Activated CD4-positive, alpha-beta T cell treated with anti-CD3 and anti-CD28 coated beads, Interleukin-2, amount 10 ng/mL, durations not matched to agents 24 days and 14 days (primary cell): ENCODE measurements around the gene AZIN2. TPM values are rescaled to one million over a fixed set of nuclear protein-coding genes. Genes with fewer than 3 reads are reported as not detected.
"Not testable (repeated sequence)": the region's sequence is repeated elsewhere in the genome, so short reads cannot be mapped to it uniquely, and the experiment has no call there.

Experiments used
- DNase-seq: peaks from one replicate; pipeline ENCODE4 v3.0.0; 2022
- H3K27ac Mint-ChIP-seq: one replicate; pipeline ENCODE4 v1.8.0; 2022; ENCODE audit warnings: mild to moderate bottlenecking, mixed read lengths
- H3K27me3 Mint-ChIP-seq: one replicate; pipeline ENCODE4 v1.8.0; 2022; ENCODE audit warnings: mixed read lengths
- H3K36me3 Mint-ChIP-seq: one replicate; pipeline ENCODE4 v1.8.0; 2022; ENCODE audit warnings: low read depth, mild to moderate bottlenecking, mixed read lengths
- H3K4me1 Mint-ChIP-seq: one replicate; pipeline ENCODE4 v1.8.0; 2021; ENCODE audit warnings: mixed read lengths
- H3K4me3 Mint-ChIP-seq: one replicate; pipeline ENCODE4 v1.8.0; 2022; ENCODE audit warnings: mild to moderate bottlenecking, moderate library complexity, mixed read lengths
- H3K9me3 Mint-ChIP-seq: one replicate; pipeline ENCODE4 v1.8.0; 2021; ENCODE audit warnings: mixed read lengths
- intact Hi-C: fragments of 100-400 bp; cut with micrococcal nuclease; formaldehyde crosslinking; loops from one replicate; pipeline ENCODE4 v1.15.1; 2023
- total RNA-seq: library from RNA; stranded (reverse); gene quantifications from 2 replicates; pipeline ENCODE4 v1.2.3, GENCODE V29; 2022

Gene AZIN2
- total RNA-seq, 1 donor from 2014 or later = 1.4 TPM

GRCh38 chr1:33047290-33047689 lies 33.7 kb upstream of the AZIN2 start:
- no peak overlapping the region for H3K4me3 Mint-ChIP-seq
- DNase-seq = no peak
- no peak overlapping the region for H3K27ac Mint-ChIP-seq
- H3K27me3 Mint-ChIP-seq = peaks cover 5% of the 10 kb centered on the region
- intact Hi-C loops = no loop called here
- H3K9me3 Mint-ChIP-seq = no peaks in the 10 kb centered on the region
- H3K36me3 Mint-ChIP-seq = peaks cover 2% of the 10 kb centered on the region
- H3K4me1 Mint-ChIP-seq = peaks cover 16% of the 10 kb centered on the region

- H3K27me3 Mint-ChIP-seq = peaks cover 5% of the 10 kb centered on the region
Measured at GRCh38 chr1:33047839-33048305, 33.1 kb upstream of the AZIN2 start.

GRCh38 chr1:33048426-33048825 lies 32.5 kb upstream of the AZIN2 start:
- no peak overlapping the region for H3K4me3 Mint-ChIP-seq
- H3K36me3 Mint-ChIP-seq = peaks cover 2% of the 10 kb centered on the region
- H3K4me1 Mint-ChIP-seq = peaks cover 16% of the 10 kb centered on the region
- no peak overlapping the region for H3K27ac Mint-ChIP-seq
- no peak for DNase-seq
- no peaks in the 10 kb centered on the region for H3K9me3 Mint-ChIP-seq
- intact Hi-C loops = no loop called here
- peaks cover 5% of the 10 kb centered on the region for H3K27me3 Mint-ChIP-seq

More at GRCh38 chr1:33047839-33048305, 33.1 kb upstream of the AZIN2 start:
- no peak overlapping the region for H3K4me3 Mint-ChIP-seq
- H3K4me1 Mint-ChIP-seq = peaks cover 16% of the 10 kb centered on the region
- H3K27ac Mint-ChIP-seq = no peak overlapping the region
- peaks cover 2% of the 10 kb centered on the region for H3K36me3 Mint-ChIP-seq
- DNase-seq = no peak
- no peaks in the 10 kb centered on the region for H3K9me3 Mint-ChIP-seq
- intact Hi-C loops = no loop called here

- Mint-ChIP-seq H3K27me3 (peaks cover 1% of the 10 kb centered on the region), H3K4me3 (no peak overlapping the region), H3K36me3 (peaks cover 2% of the 10 kb centered on the region), H3K4me1 (peaks cover 16% of the 10 kb centered on the region), H3K9me3 (no peaks in the 10 kb centered on the region), H3K27ac (no peak overlapping the region)
- no peak for DNase-seq
- intact Hi-C loops = no loop called here
Measured at GRCh38 chr1:33049371-33049770, 31.6 kb upstream of the AZIN2 start.

GRCh38 chr1:33050221-33051076 lies 30.5 kb upstream of the AZIN2 start:
- DNase-seq = no peak
- Mint-ChIP-seq H3K4me3 (no peak overlapping the region), H3K36me3 (peaks cover 2% of the 10 kb centered on the region), H3K27me3 (peaks cover 1% of the 10 kb centered on the region), H3K4me1 (peaks cover 21% of the 10 kb centered on the region), H3K27ac (no peak overlapping the region), H3K9me3 (no peaks in the 10 kb centered on the region)
- intact Hi-C loops = no loop called here

GRCh38 chr1:33055210-33056008 lies 25.5 kb upstream of the AZIN2 start:
- Mint-ChIP-seq H3K4me3 (no peak overlapping the region), H3K27me3 (peaks cover 4% of the 10 kb centered on the region), H3K36me3 (peaks cover 2% of the 10 kb centered on the region), H3K9me3 (peaks cover 4% of the 10 kb centered on the region), H3K27ac (no peak overlapping the region), H3K4me1 (peaks cover 11% of the 10 kb centered on the region)
- intact Hi-C loops = loop anchor here (1.0 kb wide), 1 partner anchor 122 kb away; no protein-coding TSS in a partner anchor
- peak; percentile 80 for DNase-seq

- intact Hi-C loops = no loop called here
- Mint-ChIP-seq H3K36me3 (no peaks in the 10 kb centered on the region), H3K27me3 (peaks cover 3% of the 10 kb centered on the region), H3K27ac (no peak overlapping the region), H3K4me1 (peaks cover 7% of the 10 kb centered on the region), H3K4me3 (no peak overlapping the region), H3K9me3 (peaks cover 4% of the 10 kb centered on the region)
- DNase-seq = no peak
Measured at GRCh38 chr1:33056426-33056825, 24.5 kb upstream of the AZIN2 start.

- Mint-ChIP-seq H3K4me1 (peaks cover 7% of the 10 kb centered on the region), H3K36me3 (peaks cover 2% of the 10 kb centered on the region), H3K27me3 (peaks cover 3% of the 10 kb centered on the region), H3K27ac (no peak overlapping the region), H3K9me3 (peaks cover 8% of the 10 kb centered on the region), H3K4me3 (no peak overlapping the region)
- intact Hi-C loops = no loop called here
- DNase-seq = no peak
Measured at GRCh38 chr1:33057095-33057494, 23.9 kb upstream of the AZIN2 start.

GRCh38 chr1:33060579-33061083 lies 20.3 kb upstream of the AZIN2 start:
- peaks cover 34% of the 10 kb centered on the region for H3K9me3 Mint-ChIP-seq
- DNase-seq = no peak
- H3K27me3 Mint-ChIP-seq = peaks cover 3% of the 10 kb centered on the region

GRCh38 chr1:33061834-33062233 lies 19.1 kb upstream of the AZIN2 start:
- Mint-ChIP-seq H3K9me3 (peaks cover 40% of the 10 kb centered on the region), H3K27me3 (peaks cover 3% of the 10 kb centered on the region), H3K4me1 (no peaks in the 10 kb centered on the region), H3K27ac (no peak overlapping the region), H3K36me3 (peaks cover 12% of the 10 kb centered on the region), H3K4me3 (no peak overlapping the region)
- intact Hi-C loops = no loop called here
- DNase-seq = no peak

More at GRCh38 chr1:33060579-33061083, 20.3 kb upstream of the AZIN2 start:
- Mint-ChIP-seq H3K27ac (no peak overlapping the region), H3K36me3 (peaks cover 12% of the 10 kb centered on the region), H3K4me1 (peaks cover under 1% of the 10 kb centered on the region), H3K4me3 (no peak overlapping the region)
- intact Hi-C loops = no loop called here

GRCh38 chr1:33064284-33064683 lies 16.7 kb upstream of the AZIN2 start:
- H3K4me1 Mint-ChIP-seq, intact Hi-C loops, H3K27me3 Mint-ChIP-seq, H3K4me3 Mint-ChIP-seq, H3K27ac Mint-ChIP-seq: not testable (repeated sequence)
- peak; percentile 64 for DNase-seq
- peaks cover 39% of the 10 kb centered on the region for H3K9me3 Mint-ChIP-seq
- peaks cover 12% of the 10 kb centered on the region for H3K36me3 Mint-ChIP-seq

GRCh38 chr1:33065301-33065700 lies 15.7 kb upstream of the AZIN2 start:
- intact Hi-C loops = no loop called here
- Mint-ChIP-seq H3K4me1 (no peaks in the 10 kb centered on the region), H3K36me3 (peaks cover 12% of the 10 kb centered on the region), H3K27ac (no peak overlapping the region), H3K27me3 (peaks cover 12% of the 10 kb centered on the region), H3K4me3 (no peak overlapping the region), H3K9me3 (peaks cover 39% of the 10 kb centered on the region)
- no peak for DNase-seq

- Mint-ChIP-seq H3K9me3 (peaks cover 44% of the 10 kb centered on the region), H3K36me3 (peaks cover 12% of the 10 kb centered on the region), H3K27me3 (peaks cover 18% of the 10 kb centered on the region)
- H3K27ac Mint-ChIP-seq, intact Hi-C loops, DNase-seq, H3K4me1 Mint-ChIP-seq, H3K4me3 Mint-ChIP-seq: not testable (repeated sequence)
Measured at GRCh38 chr1:33066477-33066876, 14.5 kb upstream of the AZIN2 start.

GRCh38 chr1:33068108-33068507 lies 12.8 kb upstream of the AZIN2 start:
- H3K27ac Mint-ChIP-seq, H3K4me3 Mint-ChIP-seq, H3K36me3 Mint-ChIP-seq, H3K4me1 Mint-ChIP-seq, DNase-seq, intact Hi-C loops: not testable (repeated sequence)
- H3K27me3 Mint-ChIP-seq = peaks cover 18% of the 10 kb centered on the region
- H3K9me3 Mint-ChIP-seq = peaks cover 33% of the 10 kb centered on the region
